ENCODE measurements around the gene TTLL5. TPM values are rescaled to one million over a fixed set of nuclear protein-coding genes. Genes with fewer than 3 reads are reported as not detected.
A peak's percentile ranks its signal among the peaks of the same experiment; 100 is the strongest.

The TTLL5 gene
- total RNA-seq, 1 donor, result 29.5 TPM

DNA sequence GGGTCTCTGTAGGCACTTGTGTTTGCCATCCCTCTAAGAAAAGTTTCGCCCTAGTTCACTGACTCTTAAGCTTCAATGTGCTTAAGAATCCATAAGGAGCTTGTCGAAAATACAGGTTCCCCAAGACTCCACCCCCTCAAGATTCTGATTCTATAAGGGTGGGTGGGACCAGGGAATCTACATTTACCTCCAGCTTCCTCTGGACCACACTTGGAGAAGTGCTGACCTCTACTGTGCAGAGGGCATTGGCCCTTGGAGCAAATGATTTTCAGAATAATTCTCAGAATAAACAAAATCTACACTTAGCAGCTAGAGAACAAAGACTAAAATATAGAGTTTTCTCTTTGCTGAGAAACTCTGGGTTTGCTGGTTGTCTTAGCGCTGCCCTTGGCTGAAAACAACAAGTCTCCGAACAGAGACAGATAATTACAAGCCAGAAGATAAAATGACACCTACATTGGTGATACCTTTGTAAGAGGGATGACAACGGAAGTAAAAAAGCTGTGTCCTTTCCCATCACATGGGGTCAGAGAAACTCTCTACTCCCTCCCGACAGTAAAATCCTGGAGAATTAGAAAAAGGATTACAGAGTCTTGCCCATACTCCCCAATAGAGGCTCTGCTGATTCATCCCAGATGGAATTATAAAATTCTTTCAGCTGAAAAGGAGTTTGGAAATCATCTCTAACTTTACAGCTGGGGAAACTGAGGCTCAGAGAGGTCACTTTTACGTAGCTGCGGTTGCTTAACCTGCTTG is 316.0 kb downstream of the TTLL5 start:
- TF ChIP-seq, protein P1, sequence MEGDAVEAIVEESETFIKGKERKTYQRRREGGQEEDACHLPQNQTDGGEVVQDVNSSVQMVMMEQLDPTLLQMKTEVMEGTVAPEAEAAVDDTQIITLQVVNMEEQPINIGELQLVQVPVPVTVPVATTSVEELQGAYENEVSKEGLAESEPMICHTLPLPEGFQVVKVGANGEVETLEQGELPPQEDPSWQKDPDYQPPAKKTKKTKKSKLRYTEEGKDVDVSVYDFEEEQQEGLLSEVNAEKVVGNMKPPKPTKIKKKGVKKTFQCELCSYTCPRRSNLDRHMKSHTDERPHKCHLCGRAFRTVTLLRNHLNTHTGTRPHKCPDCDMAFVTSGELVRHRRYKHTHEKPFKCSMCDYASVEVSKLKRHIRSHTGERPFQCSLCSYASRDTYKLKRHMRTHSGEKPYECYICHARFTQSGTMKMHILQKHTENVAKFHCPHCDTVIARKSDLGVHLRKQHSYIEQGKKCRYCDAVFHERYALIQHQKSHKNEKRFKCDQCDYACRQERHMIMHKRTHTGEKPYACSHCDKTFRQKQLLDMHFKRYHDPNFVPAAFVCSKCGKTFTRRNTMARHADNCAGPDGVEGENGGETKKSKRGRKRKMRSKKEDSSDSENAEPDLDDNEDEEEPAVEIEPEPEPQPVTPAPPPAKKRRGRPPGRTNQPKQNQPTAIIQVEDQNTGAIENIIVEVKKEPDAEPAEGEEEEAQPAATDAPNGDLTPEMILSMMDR (IDR thresholded peaks at IDR 0.05; ENCODE audit: insufficient read depth, low read length), result no peak
- DNase-seq (ENCODE audit: low read depth), result peak; percentile 29
- H3K4me3 ChIP-seq (ENCODE audit: low read depth, low read length), result no peak overlapping the region

DNA sequence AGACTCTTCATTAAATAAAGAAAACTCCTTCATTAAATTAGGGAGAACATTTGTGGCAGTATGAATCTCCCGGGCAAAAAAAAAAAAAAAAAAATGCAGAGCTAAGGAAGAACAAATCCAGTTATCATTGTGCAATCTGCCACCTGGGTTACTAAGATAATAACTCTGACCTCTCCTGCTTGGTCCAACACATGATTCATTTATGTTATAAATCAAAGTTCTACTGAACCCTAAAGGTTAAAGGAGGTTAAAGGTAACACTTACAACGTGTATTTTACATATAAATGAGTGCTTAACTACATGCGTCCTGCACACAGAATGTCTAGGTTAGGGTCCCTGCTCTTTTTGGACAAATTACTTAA is 316.5 kb downstream of the TTLL5 start:
- H3K4me3 ChIP-seq (ENCODE audit: low read depth, low read length), result no peak overlapping the region
- TF ChIP-seq, protein P1 (IDR thresholded peaks at IDR 0.05; ENCODE audit: insufficient read depth, low read length), result no peak
- peak; percentile 20 for DNase-seq (ENCODE audit: low read depth)

DNA sequence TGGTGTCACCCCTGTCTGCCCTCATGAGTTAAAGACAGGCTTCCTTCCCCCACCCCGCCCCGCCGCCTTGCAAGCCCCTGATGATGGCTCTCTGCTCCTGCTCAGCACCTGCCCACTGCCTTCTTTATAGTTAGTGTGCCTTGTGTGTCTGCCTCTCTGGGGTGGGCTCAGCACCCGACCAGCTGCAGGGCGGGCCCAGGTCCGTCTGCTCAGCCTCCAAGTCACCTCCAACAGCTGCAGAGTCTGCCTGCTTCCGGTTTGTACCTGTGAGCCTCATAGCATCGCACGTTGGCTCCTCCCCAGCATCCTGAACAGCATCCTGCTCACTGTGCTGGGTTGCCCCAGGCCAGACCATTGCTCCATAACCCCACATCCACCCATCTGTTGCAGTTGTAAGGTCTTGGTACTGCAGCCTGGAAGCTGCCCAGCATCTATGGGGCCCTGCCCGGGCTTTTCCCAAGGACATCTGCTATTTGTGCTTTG is 317.2 kb downstream of the TTLL5 start:
- DNase-seq (ENCODE audit: low read depth), result no peak
- TF ChIP-seq, protein P1 (IDR thresholded peaks at IDR 0.05; ENCODE audit: insufficient read depth, low read length), result no peak
- H3K4me3 ChIP-seq (ENCODE audit: low read depth, low read length), result no peak overlapping the region

DNA sequence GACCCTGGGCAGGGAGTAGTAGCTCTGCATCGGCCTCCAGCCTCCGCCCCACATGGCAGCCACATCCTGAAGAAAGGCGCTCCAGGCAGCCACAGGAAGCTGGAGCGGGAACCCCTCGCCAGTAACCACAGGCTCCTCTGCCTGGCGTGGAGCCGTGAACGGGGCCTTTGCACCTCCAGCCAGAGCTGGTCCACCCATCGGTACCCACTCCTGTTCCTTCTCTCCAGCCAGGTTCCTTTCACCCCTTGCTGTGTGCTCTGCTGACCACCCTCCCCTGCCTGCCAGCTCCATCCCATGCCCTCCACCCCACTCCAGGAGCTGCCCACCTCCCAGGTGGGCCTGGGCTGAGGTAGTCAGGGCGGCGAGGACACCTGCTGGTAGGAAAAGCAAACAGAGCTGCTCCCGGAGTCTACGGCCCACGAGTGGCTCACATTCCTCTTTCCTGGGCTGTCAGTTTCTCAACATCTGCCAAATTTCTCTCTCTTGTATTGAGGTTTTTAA is 318.1 kb downstream of the TTLL5 start:
- DNase-seq (ENCODE audit: low read depth), result peak; percentile 54
- TF ChIP-seq, protein P1 (IDR thresholded peaks at IDR 0.05; ENCODE audit: insufficient read depth, low read length), result peak; percentile 75
- peak overlapping the region; percentile 71 for H3K4me3 ChIP-seq (ENCODE audit: low read depth, low read length)

DNA sequence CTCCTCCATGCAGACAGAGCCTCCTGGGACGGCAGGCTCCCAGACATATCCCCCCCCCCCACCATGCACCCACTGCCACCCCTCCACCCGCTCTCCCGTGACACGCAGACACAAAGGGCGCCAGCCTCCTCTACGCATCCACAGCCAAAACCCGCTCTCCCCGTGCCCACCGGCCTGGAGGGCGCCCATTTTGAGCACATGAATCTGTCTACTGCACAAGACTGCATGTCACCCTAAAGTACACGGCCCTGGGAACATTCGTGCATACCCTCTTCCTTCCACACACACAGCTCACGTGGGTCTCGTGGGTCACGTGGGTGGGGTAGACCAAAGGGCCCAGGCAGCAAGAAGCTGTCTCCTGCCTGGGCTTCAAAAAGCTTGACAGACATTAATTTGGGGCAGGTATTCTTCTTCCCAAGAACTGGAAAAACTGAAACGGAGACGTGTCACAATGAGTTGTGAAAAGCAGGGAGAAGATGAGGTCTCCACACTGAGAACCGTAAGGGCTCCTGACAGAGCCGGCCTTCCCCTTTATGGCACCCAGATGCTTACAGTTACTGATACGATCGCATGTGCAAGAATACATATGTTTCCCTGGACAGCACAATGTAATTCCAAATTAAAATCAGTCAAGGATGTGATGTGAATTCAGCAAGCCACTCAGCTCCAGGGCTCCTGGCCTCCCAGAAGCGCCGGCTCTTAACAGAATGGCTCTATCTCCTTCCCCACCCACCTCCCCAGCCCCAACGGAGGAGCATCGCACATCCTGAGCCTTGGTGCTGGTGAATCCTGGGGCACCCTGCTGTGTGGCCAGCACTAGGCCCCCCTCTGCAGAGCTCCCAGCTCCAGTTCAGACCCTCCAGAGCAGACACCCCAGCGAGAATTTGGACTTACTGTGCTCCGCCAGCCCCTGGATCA is 318.9 kb downstream of the TTLL5 start:
- H3K4me3 ChIP-seq (ENCODE audit: low read depth, low read length), result peak overlapping the region; percentile 71
- TF ChIP-seq, protein P1 (IDR thresholded peaks at IDR 0.05; ENCODE audit: insufficient read depth, low read length), result no peak
- peak; percentile 24 for DNase-seq (ENCODE audit: low read depth)

DNA sequence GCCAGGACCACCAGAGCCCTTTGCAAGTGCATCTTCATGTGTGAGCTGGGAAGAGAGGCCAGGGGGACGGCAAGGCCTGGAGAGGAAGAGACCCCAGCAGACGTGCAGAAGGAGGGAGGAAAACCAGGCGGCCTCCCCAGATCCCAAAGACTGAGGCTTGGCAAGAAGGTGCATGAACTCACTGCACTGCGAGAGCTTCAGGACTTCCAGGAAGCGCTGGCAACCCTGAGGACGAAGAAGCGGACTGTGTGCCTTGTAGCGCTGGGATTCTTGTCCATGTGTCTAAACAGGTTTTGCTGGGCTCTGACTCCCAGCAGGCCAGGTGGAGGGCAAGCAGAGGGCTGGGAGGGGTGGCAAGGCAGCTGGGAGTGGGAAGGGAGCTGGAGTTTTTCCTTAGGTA is 319.8 kb downstream of the TTLL5 start:
- DNase-seq (ENCODE audit: low read depth), result peak; percentile 41
- peak overlapping the region; percentile 71 for H3K4me3 ChIP-seq (ENCODE audit: low read depth, low read length)
- TF ChIP-seq, protein P1 (IDR thresholded peaks at IDR 0.05; ENCODE audit: insufficient read depth, low read length), result no peak

Data from fibroblast of the aortic adventitia (primary cell).